Measurements from ENCODE around the gene ZNF619. TPM values are rescaled to one million over a fixed set of nuclear protein-coding genes. Genes with fewer than 3 reads are reported as not detected.

Gene ZNF619
- total and polyA plus RNA-seq, 2 of the 13 experiments (the other 11 are each of a cell fraction or from before 2014, with no cell fraction given), result 0.83 to 5.2 TPM

- TF ChIP-seq ARID4A (CRISPR knock-in tag; IDR thresholded peaks at IDR 0.05; ENCODE audit: borderline replicate concordance) (peak; percentile 94), ZMYM2 (CRISPR knock-in tag; IDR thresholded peaks at IDR 0.05) (no peak), SIX1 (CRISPR knock-in tag; IDR thresholded peaks at IDR 0.05; ENCODE audit: borderline replicate concordance) (no peak), SOX13 (IDR thresholded peaks at IDR 0.05) (no peak), SOX13 (CRISPR knock-in tag; conservative IDR thresholded peaks at IDR 0.05 in 1 of 2, IDR thresholded peaks at IDR 0.05 in 1 of 2) (no peak; a peak in 1 of 4 replicates), SCMH1 (CRISPR knock-in tag; IDR thresholded peaks at IDR 0.05; ENCODE audit: borderline replicate concordance) (no peak), AFF4 (CRISPR knock-in tag; IDR thresholded peaks at IDR 0.05) (no peak), ZNF136 (CRISPR knock-in tag; IDR thresholded peaks at IDR 0.05; ENCODE audit: low read depth) (peak; percentile 87; the same call in 1 of the 2 replicates), ETS1 (CRISPR knock-in tag; IDR thresholded peaks at IDR 0.05) (peak; percentile 60; the same call in 1 of the 2 replicates), ZKSCAN8 (CRISPR knock-in tag; IDR thresholded peaks at IDR 0.05; ENCODE audit: borderline replicate concordance) (0 out of 2 replicates have a peak, but pooled peaks have one; percentile 55), SMC3 (IDR thresholded peaks at IDR 0.05; ENCODE audit: low read length) (no peak), MTERF4 (CRISPR knock-in tag; IDR thresholded peaks at IDR 0.05) (no peak), CSRNP2 (CRISPR knock-in tag; conservative IDR thresholded peaks at IDR 0.05; ENCODE audit: low read depth) (no peak), ZNF567 (CRISPR knock-in tag; IDR thresholded peaks at IDR 0.05; ENCODE audit: borderline replicate concordance) (no peak; the same call in 1 of the 2 replicates)
Measured at GRCh38 chr3:40524568-40525285, 47.8 kb downstream of the ZNF619 start, which contains the start of gene ZNF621 (continued).

All from HepG2 (cell line).